K562 (cell line): ENCODE measurements around the gene CAMK2A. TPM values are rescaled to one million over a fixed set of nuclear protein-coding genes. Genes with fewer than 3 reads are reported as not detected.

Source experiments
- ETV5 ChIP-seq: sonication (generic); formaldehyde crosslinking; IDR thresholded peaks from 2 replicates; pipeline ENCODE4 v1.4.0; 2020; ENCODE audit warnings: low read depth, mild to moderate bottlenecking, missing genetic modification reagents
- HLTF ChIP-seq: fragments of 450-650 bp; IDR thresholded peaks from 2 replicates; pipeline ENCODE4 v1.6.1; 2016
- JUNB ChIP-seq: fragments of 450-650 bp; formaldehyde crosslinking; conservative IDR thresholded peaks from 2 replicates; pipeline ENCODE4 v1.4.0; 2020; ENCODE audit warnings: mild to moderate bottlenecking
- JUND ChIP-seq, 2 experiments: IDR thresholded peaks; 2 replicates in 1 of 2; 3 replicates in 1 of 2; pipeline ENCODE4 v1.6.1; 2011; ENCODE audit warnings: borderline replicate concordance in 2 of 2, low read depth in 2 of 2, low read length in 2 of 2, improper control_type of control experiment in 1 of 2, missing biosample characterization in 1 of 2, missing genetic modification characterization in 1 of 2, missing genetic modification reagents in 1 of 2
- KLF10 ChIP-seq: fragments of 250-450 bp; sonication (Bioruptor Pico); IDR thresholded peaks from 2 replicates; pipeline ENCODE4 v1.6.1; 2021; ENCODE audit warnings: matching md5 sums
- MEF2A ChIP-seq: IDR thresholded peaks from 2 replicates; pipeline ENCODE4 v1.6.1; 2011; ENCODE audit warnings: low read depth, mild to moderate bottlenecking, low read length, moderate library complexity; ENCODE audit not compliant: control insufficient read depth
- MYBL2 ChIP-seq, 2 experiments: fragments of 450-650 bp in 1 of 2; sonication (generic) in 1 of 2; formaldehyde crosslinking in 1 of 2; IDR thresholded peaks; 2 replicates each; pipeline versions ENCODE4 v1.6.1 to v1.8.1; 2017 to 2022; ENCODE audit warnings: borderline replicate concordance in 1 of 2, inconsistent platforms in 1 of 2, low read depth in 1 of 2, mild to moderate bottlenecking in 1 of 2, missing genetic modification reagents in 1 of 2, moderate library complexity in 1 of 2
- MYNN ChIP-seq, 2 experiments: sonication (generic); formaldehyde crosslinking in 1 of 2; IDR thresholded peaks; 2 replicates each; pipeline versions ENCODE4 v1.5.0 to v1.6.1; 2016 to 2020; ENCODE audit warnings: antibody characterized with exemption in 1 of 2, missing genetic modification reagents in 1 of 2
- SREBF2 ChIP-seq: sonication (generic); formaldehyde crosslinking; IDR thresholded peaks from 2 replicates; pipeline ENCODE4 v1.4.0; 2020; ENCODE audit warnings: mild to moderate bottlenecking, missing genetic modification reagents
- TRIM24 ChIP-seq, 2 experiments: fragments of 450-650 bp; IDR thresholded peaks; 2 replicates each; pipeline ENCODE4 v1.6.1; 2016
- ZNF146 ChIP-seq: IDR thresholded peaks from one replicate; pipeline ENCODE4 v1.6.1; 2018; ENCODE audit warnings: missing compliant biosample characterization; ENCODE audit not compliant: unreplicated experiment
- ZNF408 ChIP-seq: fragments of 250-450 bp; sonication (Bioruptor Pico); IDR thresholded peaks from 2 replicates; pipeline ENCODE4 v1.4.0; 2020; ENCODE audit warnings: low read depth, mild to moderate bottlenecking, moderate library complexity
- polyA plus RNA-seq, 8 experiments: library from polyadenylated mRNA; depleted of rRNA in 4 of 8; stranded (reverse) in 5 of 8; unstranded in 3 of 8; fragments of >200 nt; fragmentation: Nextera tagmentation in 2 of 8; fragmentation: Illumina TruSeq in 1 of 8; extraction: Ambion mirVana in 2 of 8; extraction: Trizol in 1 of 8; gene quantifications; 2 replicates each; pipeline versions ENCODE4 v1.2.1 to v1.2.3, GENCODE V29; 2011 to 2014; ENCODE audit warnings: inconsistent platforms in 1 of 8, missing spikeins in 1 of 8
- total RNA-seq, 7 experiments: library from RNA; depleted of rRNA in 6 of 7; stranded (reverse); fragments of >200 nt in 6 of 7; fragmentation: Illumina TruSeq in 2 of 7; extraction: Trizol in 2 of 7; gene quantifications; 2 replicates each; pipeline versions ENCODE4 v1.2.1 to v1.2.3, GENCODE V29; 2011 to 2021; ENCODE audit warnings: low replicate concordance in 1 of 7
- TF ChIP-seq, protein P1 (sequence below): fragments of 450-650 bp; formaldehyde crosslinking; IDR thresholded peaks from 2 replicates; pipeline ENCODE4 v1.4.0; 2022; ENCODE audit warnings: missing genetic modification characterization
- TF ChIP-seq, protein P2 (sequence below), 2 experiments: fragments of 450-650 bp; IDR thresholded peaks; 2 replicates each; pipeline ENCODE4 v1.6.1; 2016
- TF ChIP-seq, protein P3 (sequence below), 2 experiments: fragments of 450-650 bp; IDR thresholded peaks; 2 replicates each; pipeline ENCODE4 v1.6.1; 2016; ENCODE audit warnings: mild to moderate bottlenecking in 2 of 2, borderline replicate concordance in 1 of 2, low read depth in 1 of 2, moderate library complexity in 1 of 2

CAMK2A gene
- total and polyA plus RNA-seq, 9 of the 15 experiments (the other 6 are each of a cell fraction or from before 2014, with no cell fraction given) = 0.01 to 0.18 (median 0.04) TPM; not detected in 6

- TF ChIP-seq JUND (IDR thresholded peaks at IDR 0.05; ENCODE audit: borderline replicate concordance, low read depth, low read length) (no peak), JUND (tag; IDR thresholded peaks at IDR 0.05; ENCODE audit: borderline replicate concordance, low read depth, low read length) (no peak), TRIM24 (IDR thresholded peaks at IDR 0.05) (no peak), HLTF (peak; percentile 44; the same call in 1 of the 2 replicates), MYNN (IDR thresholded peaks at IDR 0.05) (peak; percentile 30; the same call in 1 of the 2 replicates), MYNN (CRISPR knock-in tag; IDR thresholded peaks at IDR 0.05) (no peak), JUNB (CRISPR knock-in tag) (no peak), MYBL2 (IDR thresholded peaks at IDR 0.05; ENCODE audit: low read depth) (no peak; the same call in 1 of the 2 replicates), MYBL2 (CRISPR knock-in tag; IDR thresholded peaks at IDR 0.05; ENCODE audit: borderline replicate concordance) (no peak), KLF10 (no peak), ETV5 (CRISPR knock-in tag) (no peak), SREBF2 (CRISPR knock-in tag) (no peak), ZNF146 (no peak), MEF2A (no peak), ZNF408 (CRISPR knock-in tag) (no peak)
- TF ChIP-seq, protein P1, sequence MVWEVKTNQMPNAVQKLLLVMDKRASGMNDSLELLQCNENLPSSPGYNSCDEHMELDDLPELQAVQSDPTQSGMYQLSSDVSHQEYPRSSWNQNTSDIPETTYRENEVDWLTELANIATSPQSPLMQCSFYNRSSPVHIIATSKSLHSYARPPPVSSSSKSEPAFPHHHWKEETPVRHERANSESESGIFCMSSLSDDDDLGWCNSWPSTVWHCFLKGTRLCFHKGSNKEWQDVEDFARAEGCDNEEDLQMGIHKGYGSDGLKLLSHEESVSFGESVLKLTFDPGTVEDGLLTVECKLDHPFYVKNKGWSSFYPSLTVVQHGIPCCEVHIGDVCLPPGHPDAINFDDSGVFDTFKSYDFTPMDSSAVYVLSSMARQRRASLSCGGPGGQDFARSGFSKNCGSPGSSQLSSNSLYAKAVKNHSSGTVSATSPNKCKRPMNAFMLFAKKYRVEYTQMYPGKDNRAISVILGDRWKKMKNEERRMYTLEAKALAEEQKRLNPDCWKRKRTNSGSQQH (CRISPR knock-in tag) = peak; percentile 90; the same call in 1 of the 2 replicates
- TF ChIP-seq, protein P2, sequence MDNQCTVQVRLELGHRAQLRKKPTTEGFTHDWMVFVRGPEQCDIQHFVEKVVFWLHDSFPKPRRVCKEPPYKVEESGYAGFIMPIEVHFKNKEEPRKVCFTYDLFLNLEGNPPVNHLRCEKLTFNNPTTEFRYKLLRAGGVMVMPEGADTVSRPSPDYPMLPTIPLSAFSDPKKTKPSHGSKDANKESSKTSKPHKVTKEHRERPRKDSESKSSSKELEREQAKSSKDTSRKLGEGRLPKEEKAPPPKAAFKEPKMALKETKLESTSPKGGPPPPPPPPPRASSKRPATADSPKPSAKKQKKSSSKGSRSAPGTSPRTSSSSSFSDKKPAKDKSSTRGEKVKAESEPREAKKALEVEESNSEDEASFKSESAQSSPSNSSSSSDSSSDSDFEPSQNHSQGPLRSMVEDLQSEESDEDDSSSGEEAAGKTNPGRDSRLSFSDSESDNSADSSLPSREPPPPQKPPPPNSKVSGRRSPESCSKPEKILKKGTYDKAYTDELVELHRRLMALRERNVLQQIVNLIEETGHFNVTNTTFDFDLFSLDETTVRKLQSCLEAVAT (IDR thresholded peaks at IDR 0.05) = peak in 1 of 2 experiments; percentile 28; a peak in 1 of 4 replicates
- TF ChIP-seq, protein P3, sequence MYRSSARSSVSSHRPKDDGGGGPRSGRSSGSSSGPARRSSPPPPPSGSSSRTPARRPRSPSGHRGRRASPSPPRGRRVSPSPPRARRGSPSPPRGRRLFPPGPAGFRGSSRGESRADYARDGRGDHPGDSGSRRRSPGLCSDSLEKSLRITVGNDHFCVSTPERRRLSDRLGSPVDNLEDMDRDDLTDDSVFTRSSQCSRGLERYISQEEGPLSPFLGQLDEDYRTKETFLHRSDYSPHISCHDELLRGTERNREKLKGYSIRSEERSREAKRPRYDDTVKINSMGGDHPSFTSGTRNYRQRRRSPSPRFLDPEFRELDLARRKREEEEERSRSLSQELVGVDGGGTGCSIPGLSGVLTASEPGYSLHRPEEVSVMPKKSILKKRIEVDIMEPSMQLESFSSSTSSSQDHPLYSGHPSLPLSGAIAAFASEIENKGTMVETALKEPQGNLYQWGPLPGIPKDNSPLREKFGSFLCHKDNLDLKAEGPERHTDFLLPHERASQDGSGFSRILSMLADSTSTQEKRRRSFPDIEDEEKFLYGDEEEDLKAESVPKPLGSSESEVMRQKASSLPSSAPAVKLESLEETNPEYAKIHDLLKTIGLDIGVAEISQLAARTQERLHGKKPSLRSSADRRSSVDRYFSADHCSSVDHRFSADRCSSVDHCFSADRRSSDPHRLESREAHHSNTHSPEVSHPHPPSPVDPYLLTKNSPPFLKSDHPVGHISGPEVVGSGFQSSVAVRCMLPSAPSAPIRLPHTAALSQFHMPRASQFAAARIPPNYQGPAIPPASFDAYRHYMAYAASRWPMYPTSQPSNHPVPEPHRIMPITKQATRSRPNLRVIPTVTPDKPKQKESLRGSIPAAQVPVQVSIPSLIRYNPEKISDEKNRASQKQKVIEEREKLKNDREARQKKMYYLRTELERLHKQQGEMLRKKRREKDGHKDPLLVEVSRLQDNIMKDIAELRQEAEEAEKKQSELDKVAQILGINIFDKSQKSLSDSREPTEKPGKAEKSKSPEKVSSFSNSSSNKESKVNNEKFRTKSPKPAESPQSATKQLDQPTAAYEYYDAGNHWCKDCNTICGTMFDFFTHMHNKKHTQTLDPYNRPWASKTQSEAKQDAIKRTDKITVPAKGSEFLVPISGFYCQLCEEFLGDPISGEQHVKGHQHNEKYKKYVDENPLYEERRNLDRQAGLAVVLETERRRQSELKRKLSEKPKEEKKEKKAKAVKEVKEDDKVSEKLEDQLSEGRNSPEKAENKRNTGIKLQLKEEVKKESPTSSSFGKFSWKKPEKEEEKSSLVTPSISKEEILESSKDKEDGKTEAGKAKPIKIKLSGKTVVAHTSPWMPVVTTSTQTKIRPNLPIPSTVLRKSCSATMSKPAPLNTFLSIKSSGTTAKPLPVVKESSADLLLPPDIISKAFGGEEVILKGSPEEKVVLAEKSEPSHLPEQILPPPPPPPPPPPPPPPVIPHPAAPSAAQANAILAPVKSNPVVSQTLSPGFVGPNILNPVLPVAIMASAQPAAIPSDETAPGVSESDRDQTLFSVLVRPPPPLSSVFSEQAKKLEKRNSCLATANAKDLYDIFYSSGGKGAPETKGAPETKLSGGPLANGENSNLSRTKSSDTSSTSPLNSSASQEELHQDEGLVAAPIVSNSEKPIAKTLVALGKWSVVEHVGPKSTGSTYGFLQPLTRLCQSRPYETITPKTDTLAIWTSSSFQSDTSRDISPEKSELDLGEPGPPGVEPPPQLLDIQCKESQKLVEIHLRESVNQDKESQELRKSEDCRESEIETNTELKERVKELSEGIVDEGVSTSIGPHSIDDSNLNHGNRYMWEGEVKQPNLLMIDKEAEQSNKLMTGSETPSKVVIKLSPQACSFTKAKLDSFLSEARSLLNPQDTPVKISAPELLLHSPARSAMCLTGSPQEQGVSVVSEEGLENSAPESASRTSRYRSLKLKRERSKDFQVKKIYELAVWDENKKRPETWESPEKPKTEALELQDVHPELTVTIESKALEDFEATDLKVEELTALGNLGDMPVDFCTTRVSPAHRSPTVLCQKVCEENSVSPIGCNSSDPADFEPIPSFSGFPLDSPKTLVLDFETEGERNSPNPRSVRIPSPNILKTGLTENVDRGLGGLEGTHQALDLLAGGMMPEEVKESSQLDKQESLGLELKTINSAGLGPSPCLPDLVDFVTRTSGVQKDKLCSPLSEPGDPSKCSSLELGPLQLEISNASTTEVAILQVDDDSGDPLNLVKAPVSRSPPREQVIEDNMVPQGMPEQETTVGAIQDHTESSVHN (IDR thresholded peaks at IDR 0.05; ENCODE audit: borderline replicate concordance in 1 of 2, low read depth in 1 of 2) = no peak
Observed at GRCh38 chr5:150263375-150263775, 26.2 kb downstream of the CAMK2A start (continued).
